Activated naive CD4-positive, alpha-beta T cell treated with anti-CD3 and anti-CD28 coated beads for 36 hours (primary cell): Measurements from ENCODE around the gene REEP3. TPM values are rescaled to one million over a fixed set of nuclear protein-coding genes. Genes with fewer than 3 reads are reported as not detected.

Experiments used
- CTCF ChIA-PET: fragments of 350-600 bp; sonication (Branson Sonifier 250); formaldehyde crosslinking; loops from one replicate; lab custom pipeline; 2021; ENCODE audit warnings: antibody characterized with exemption; lab: Charles Lee
- DNase-seq: peaks from one replicate; pipeline ENCODE4 v3.0.0-alpha.2; 2020
- H3K27ac Mint-ChIP-seq: one replicate; pipeline ENCODE4 v1.8.0; 2021; ENCODE audit warnings: mild to moderate bottlenecking, mixed read lengths
- H3K27me3 Mint-ChIP-seq: one replicate; pipeline ENCODE4 v1.8.0; 2021; ENCODE audit warnings: low read depth, mixed read lengths
- H3K36me3 Mint-ChIP-seq: one replicate; pipeline ENCODE4 v1.8.0; 2021; ENCODE audit warnings: low read depth, mixed read lengths
- H3K4me1 Mint-ChIP-seq: one replicate; pipeline ENCODE4 v1.8.0; 2021; ENCODE audit warnings: low read depth, mixed read lengths
- H3K4me3 Mint-ChIP-seq: one replicate; pipeline ENCODE4 v1.8.0; 2021; ENCODE audit warnings: mild to moderate bottlenecking, moderate library complexity, mixed read lengths
- H3K9me3 Mint-ChIP-seq: one replicate; pipeline ENCODE4 v1.8.0; 2021; ENCODE audit warnings: mixed read lengths
- intact Hi-C: fragments of 100-400 bp; cut with micrococcal nuclease; formaldehyde crosslinking; loops from one replicate; pipeline ENCODE4 v1.15.1; 2023
- total RNA-seq, 2 experiments: library from RNA; stranded (reverse); gene quantifications; one replicate each; pipeline ENCODE4 v1.2.3, GENCODE V29; 2021

REEP3 gene
- total RNA-seq, 2 experiments from 2014 or later: 11.2 to 11.9 TPM

DNA sequence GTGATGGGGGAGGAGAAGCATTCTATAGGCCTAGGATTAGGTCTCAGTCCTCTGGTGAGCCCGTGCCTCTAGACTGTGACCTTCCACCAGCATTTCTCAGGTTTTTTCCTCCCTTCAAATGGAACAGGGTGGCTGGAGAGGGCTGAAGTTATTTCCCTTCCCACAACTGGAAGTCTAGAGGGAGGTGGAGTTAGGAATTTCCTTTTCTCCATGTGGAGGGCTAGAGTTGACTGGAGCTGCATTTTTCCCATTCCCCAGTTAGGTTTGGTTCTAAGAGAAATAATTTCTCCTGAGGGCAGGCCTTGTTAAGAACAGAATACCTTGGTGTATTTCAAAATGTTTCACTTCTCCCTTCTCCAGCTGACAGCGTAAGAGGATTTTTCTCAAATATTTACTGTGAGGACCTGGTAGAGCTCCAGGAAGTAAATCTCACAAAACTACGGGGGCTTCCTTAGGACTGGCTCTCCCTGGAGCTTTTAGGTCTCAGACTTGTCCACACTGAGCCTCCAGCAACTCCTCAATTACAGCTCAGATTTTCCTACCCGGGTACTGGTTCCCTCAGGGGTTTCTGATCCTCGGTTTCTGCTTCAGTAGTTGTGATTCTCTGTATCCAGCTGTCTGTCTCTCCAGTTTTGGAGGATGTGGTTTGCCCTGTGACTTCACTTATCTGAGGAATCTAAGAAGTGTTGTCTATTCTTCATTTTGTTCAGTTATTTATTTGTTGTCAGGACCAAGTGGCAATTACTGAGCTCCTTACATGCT, 6.0 kb upstream of the REEP3 start:
- CTCF ChIA-PET: interaction anchor here (0.7 to 1.3 kb wide), 5 partner anchors 12 to 263 kb away, joined by 3 to 5 read pairs (median 3); no protein-coding TSS in a partner anchor

GRCh38 chr10:63516207-63516606, 5.0 kb upstream of the REEP3 start:
- Mint-ChIP-seq H3K36me3 (peaks cover 10% of the 10 kb centered on the region), H3K9me3 (peaks cover 9% of the 10 kb centered on the region), H3K4me3 (no peak overlapping the region), H3K27ac (no peak overlapping the region), H3K4me1 (peaks cover 67% of the 10 kb centered on the region), H3K27me3 (no peaks in the 10 kb centered on the region)
- CTCF ChIA-PET: interaction anchor here (0.7 to 1.3 kb wide), 2 partner anchors 13 to 264 kb away, joined by 3 read pairs; no protein-coding TSS in a partner anchor
- no peak for DNase-seq
- intact Hi-C loops: no loop called here

More for the DNA sequence above, 6.0 kb upstream of the REEP3 start:
- Mint-ChIP-seq H3K36me3 (peaks cover 11% of the 10 kb centered on the region), H3K27me3 (no peaks in the 10 kb centered on the region), H3K27ac (no peak overlapping the region), H3K4me3 (no peak overlapping the region), H3K9me3 (peaks cover 9% of the 10 kb centered on the region), H3K4me1 (peaks cover 67% of the 10 kb centered on the region)
- intact Hi-C loops: no loop called here
- DNase-seq: peak; percentile 23

DNA sequence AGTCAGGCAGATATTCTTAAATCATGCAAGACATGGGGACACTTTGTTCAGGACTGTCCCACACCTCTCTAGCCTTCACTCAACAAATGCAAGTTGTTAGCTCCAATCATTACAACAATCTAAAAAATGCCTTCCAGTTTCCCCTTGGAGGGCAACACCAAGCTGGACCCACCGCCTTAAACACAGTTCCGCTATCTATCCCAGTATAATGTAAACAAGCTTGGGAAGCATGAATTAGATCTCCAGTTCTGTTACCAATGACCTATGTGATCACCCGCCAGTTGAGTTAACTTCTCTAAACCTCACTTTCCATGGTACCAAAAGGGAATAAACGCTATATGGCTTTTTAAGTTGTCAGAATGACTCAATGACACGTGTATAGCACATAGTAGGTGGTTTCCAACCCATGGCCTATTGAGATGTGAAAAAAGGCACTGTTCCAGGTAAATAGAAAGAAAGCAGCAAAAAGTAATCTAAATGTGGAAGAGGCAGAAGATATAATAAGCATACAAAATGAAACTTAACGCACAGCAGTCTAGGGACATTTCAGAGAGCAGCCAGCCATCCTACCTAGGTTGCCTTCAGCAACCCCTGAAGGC, 2.4 kb upstream of the REEP3 start:
- peaks cover 72% of the 10 kb centered on the region for H3K4me1 Mint-ChIP-seq
- H3K27me3 Mint-ChIP-seq: no peaks in the 10 kb centered on the region
- CTCF ChIA-PET: interaction anchor here (0.6 to 1.8 kb wide), 2 partner anchors 110 to 347 kb away, joined by 3 to 4 read pairs; no protein-coding TSS in a partner anchor
- no peak overlapping the region for H3K4me3 Mint-ChIP-seq
- H3K27ac Mint-ChIP-seq: no peak overlapping the region
- peaks cover 4% of the 10 kb centered on the region for H3K9me3 Mint-ChIP-seq
- no peak for DNase-seq
- peaks cover 5% of the 10 kb centered on the region for H3K36me3 Mint-ChIP-seq
- intact Hi-C loops: no loop called here

DNA sequence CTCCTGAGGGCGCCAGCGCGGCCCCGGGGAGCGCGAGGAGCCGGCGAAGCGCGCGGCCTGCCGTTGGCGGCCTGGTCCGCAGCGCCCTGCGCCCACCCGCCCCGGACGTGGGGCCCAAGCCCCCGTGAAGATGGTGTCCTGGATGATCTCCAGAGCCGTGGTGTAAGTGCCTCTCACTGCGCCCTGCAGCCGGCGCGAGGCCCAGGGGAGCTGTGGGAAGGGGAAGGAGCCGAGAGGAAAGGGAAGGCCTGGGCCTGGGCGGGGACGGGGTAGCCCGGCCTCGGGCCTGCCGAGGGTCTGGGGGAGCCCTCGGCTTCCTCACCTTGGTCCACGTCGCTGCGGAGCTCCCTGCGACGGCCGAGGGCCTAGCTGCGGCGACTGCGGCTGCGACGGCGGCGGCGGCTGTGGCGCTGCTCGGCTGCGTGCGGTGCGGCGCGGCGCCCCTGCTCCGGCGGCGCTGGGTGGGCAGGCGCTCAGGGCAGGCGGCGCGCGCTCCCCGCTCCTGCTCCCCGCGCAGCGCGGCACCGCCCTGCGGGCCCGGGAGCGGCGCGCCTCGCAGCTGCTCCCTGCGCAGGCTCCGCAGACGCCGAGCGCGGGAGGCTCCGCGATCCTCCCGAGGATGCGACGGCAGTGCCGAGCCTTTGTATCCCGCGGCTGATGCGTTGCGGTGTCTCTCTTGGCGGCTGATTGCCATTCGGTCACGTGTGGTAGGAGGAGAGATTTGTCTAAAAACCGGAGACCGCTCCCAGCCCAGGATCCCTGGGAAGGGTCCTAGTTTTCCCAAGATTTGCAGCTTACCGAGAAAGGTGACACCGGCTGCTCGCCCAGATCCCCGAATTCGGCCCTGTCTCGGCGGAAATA, 445 bp downstream of the REEP3 start:
- intact Hi-C loops: loop anchor here (1.0 to 10.0 kb wide), 11 partner anchors 15 to 704 kb away; partner anchors contain the start of genes EGR2 and NRBF2
- H3K4me1 Mint-ChIP-seq: peaks cover 66% of the 10 kb centered on the region
- H3K27ac Mint-ChIP-seq: peak overlapping the region; percentile 86
- no peaks in the 10 kb centered on the region for H3K9me3 Mint-ChIP-seq
- CTCF ChIA-PET: interaction anchor here (0.8 to 2.2 kb wide), 5 partner anchors 18 to 305 kb away, joined by 3 to 10 read pairs (median 5); no protein-coding TSS in a partner anchor
- peak overlapping the region; percentile 84 for H3K4me3 Mint-ChIP-seq
- H3K36me3 Mint-ChIP-seq: peaks cover 7% of the 10 kb centered on the region
- no peaks in the 10 kb centered on the region for H3K27me3 Mint-ChIP-seq
- peak; percentile 59 for DNase-seq

DNA sequence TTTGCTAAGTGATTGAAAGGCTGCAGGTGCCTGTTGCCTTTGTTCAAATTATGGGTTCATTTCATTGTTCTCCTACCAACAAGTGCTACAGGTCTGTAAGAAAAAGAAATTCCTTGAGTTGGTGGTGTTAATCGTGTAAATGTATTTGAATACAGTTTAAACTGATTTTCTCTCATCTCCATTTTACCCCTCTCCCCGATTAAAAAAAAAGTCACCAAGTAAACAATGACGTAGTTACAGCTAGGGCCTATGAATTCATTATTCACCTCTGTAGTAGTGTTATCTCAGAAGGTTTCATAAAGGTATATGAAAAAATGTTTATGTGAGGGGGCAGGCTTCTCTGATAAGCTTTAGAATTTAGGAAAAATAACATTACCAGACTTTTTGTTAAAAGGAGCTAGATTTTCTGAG, 1.1 kb downstream of the REEP3 start:
- peak overlapping the region; percentile 86 for H3K27ac Mint-ChIP-seq
- peak overlapping the region; percentile 84 for H3K4me3 Mint-ChIP-seq
- H3K36me3 Mint-ChIP-seq: peaks cover 7% of the 10 kb centered on the region
- peaks cover 63% of the 10 kb centered on the region for H3K4me1 Mint-ChIP-seq
- no peaks in the 10 kb centered on the region for H3K27me3 Mint-ChIP-seq
- CTCF ChIA-PET: interaction anchor here (0.8 to 2.2 kb wide), 5 partner anchors 18 to 306 kb away, joined by 3 to 10 read pairs (median 5); no protein-coding TSS in a partner anchor
- DNase-seq: no peak
- no peaks in the 10 kb centered on the region for H3K9me3 Mint-ChIP-seq
- intact Hi-C loops: loop anchor here (1.0 to 10.0 kb wide), 9 partner anchors 15 to 705 kb away; partner anchors contain the start of gene EGR2

DNA sequence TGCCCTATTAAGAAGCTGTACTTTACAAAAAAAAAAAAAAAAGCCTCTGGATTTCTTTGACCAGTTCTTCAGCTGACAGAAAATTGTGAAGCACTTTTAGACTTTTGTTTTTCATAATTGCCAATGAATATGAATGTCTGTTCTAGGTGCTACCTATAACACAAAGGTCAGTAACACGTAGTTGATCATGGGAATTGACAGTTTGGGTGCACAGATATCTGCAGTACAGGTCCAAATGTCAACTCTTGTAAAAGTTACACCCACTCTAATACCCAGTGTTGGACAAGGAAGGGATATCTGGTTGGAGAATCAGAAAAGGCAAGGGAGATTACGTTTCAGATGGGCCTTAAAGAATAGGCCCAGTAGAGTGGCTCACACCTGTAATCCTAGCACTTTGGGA, 1.8 kb downstream of the REEP3 start:
- no peak overlapping the region for H3K4me3 Mint-ChIP-seq
- CTCF ChIA-PET: interaction anchor here (0.7 to 2.2 kb wide), 5 partner anchors 17 to 306 kb away, joined by 3 to 10 read pairs (median 5); no protein-coding TSS in a partner anchor
- intact Hi-C loops: loop anchor here (1.0 to 10.0 kb wide), 9 partner anchors 14 to 706 kb away; partner anchors contain the start of gene EGR2
- no peak overlapping the region for H3K27ac Mint-ChIP-seq
- no peaks in the 10 kb centered on the region for H3K27me3 Mint-ChIP-seq
- no peak for DNase-seq
- H3K9me3 Mint-ChIP-seq: no peaks in the 10 kb centered on the region
- peaks cover 62% of the 10 kb centered on the region for H3K4me1 Mint-ChIP-seq
- H3K36me3 Mint-ChIP-seq: peaks cover 7% of the 10 kb centered on the region

DNA sequence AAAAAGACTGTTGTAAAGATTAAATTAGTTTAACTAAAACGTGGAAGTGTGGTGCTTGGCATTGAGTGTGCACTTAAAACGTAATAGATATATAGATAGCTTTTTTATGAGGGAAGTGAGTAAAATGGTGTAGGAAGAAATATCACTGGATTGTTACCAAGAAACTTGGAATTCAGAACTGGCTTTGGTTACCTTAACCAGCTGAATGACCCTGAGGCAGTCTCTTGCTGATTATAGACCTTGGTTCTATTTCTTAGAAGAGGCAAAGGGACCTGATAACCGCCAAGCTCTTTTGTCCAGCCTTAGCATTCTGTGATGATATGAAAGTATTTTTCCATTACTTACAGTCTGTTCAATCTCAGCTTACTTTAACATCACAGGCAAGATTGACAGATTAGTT, 3.8 kb downstream of the REEP3 start:
- CTCF ChIA-PET: interaction anchor here (0.6 to 0.9 kb wide), 3 partner anchors 22 to 358 kb away, joined by 3 to 4 read pairs (median 3); no protein-coding TSS in a partner anchor
- Mint-ChIP-seq H3K27ac (no peak overlapping the region), H3K27me3 (no peaks in the 10 kb centered on the region), H3K9me3 (no peaks in the 10 kb centered on the region), H3K4me3 (no peak overlapping the region), H3K36me3 (peaks cover 11% of the 10 kb centered on the region), H3K4me1 (peaks cover 50% of the 10 kb centered on the region)
- DNase-seq: no peak
- intact Hi-C loops: loop anchor here (10.0 kb wide), 1 partner anchor 530 kb away; no protein-coding TSS in a partner anchor

DNA sequence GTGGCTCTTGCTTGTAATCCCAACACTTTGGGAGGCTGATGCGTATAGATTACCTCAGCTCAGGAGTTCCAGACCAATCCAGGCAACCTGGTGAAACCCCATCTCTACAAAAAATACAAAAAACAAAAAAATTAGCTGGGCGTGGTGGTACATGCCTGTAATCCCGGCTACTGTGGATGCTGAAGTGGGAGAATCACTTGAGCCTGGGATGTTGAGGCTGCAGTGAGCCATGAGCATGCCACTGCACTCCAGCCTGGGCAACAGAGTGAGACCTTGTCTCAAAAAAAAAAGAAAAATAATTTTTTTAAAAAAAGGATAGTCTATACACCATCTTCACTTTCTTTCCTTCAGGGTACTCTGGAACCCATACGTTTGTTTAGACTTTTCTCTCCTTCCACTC, 6.2 kb downstream of the REEP3 start:
- Mint-ChIP-seq H3K4me1 (peaks cover 43% of the 10 kb centered on the region), H3K36me3 (peaks cover 11% of the 10 kb centered on the region), H3K27me3 (no peaks in the 10 kb centered on the region), H3K9me3 (no peaks in the 10 kb centered on the region), H3K27ac (no peak overlapping the region), H3K4me3 (no peak overlapping the region)
- intact Hi-C loops: loop anchor here (10.0 kb wide), 1 partner anchor 533 kb away; no protein-coding TSS in a partner anchor
- CTCF ChIA-PET: no interaction called here
- DNase-seq: no peak

GRCh38 chr10:63528084-63528744, 7.0 kb downstream of the REEP3 start:
- H3K27ac Mint-ChIP-seq: no peak overlapping the region

DNA sequence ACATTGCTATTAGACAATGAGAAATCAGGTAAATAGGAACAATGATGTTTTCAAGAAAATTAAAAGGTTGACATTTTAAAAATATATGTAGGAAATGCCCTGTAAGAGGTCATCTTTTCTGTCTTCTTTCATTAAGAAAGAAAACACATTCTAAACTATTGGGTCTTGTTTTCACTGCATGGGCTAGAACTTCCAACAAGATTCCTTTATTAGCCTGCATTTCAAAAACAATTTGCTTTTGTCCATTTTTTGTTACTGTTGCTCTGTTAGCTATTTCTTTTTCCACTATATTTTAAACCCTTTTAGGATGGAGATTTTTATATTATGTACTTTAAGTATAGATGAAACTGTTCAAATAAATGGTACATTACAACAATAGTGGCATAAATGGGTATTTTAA, 9.2 kb downstream of the REEP3 start:
- H3K27me3 Mint-ChIP-seq: no peaks in the 10 kb centered on the region
- peaks cover 4% of the 10 kb centered on the region for H3K36me3 Mint-ChIP-seq
- intact Hi-C loops: no loop called here
- H3K4me1 Mint-ChIP-seq: peaks cover 32% of the 10 kb centered on the region
- CTCF ChIA-PET: no interaction called here
- no peaks in the 10 kb centered on the region for H3K9me3 Mint-ChIP-seq
- no peak for DNase-seq
- no peak overlapping the region for H3K27ac Mint-ChIP-seq
- no peak overlapping the region for H3K4me3 Mint-ChIP-seq

More at GRCh38 chr10:63528084-63528744, 7.0 kb downstream of the REEP3 start:
- peaks cover 37% of the 10 kb centered on the region for H3K4me1 Mint-ChIP-seq
- CTCF ChIA-PET: no interaction called here
- intact Hi-C loops: loop anchor here (10.0 kb wide), 1 partner anchor 533 kb away; no protein-coding TSS in a partner anchor
- no peak for DNase-seq
- no peaks in the 10 kb centered on the region for H3K9me3 Mint-ChIP-seq
- H3K27me3 Mint-ChIP-seq: no peaks in the 10 kb centered on the region
- H3K36me3 Mint-ChIP-seq: peaks cover 11% of the 10 kb centered on the region
- H3K4me3 Mint-ChIP-seq: no peak overlapping the region

DNA sequence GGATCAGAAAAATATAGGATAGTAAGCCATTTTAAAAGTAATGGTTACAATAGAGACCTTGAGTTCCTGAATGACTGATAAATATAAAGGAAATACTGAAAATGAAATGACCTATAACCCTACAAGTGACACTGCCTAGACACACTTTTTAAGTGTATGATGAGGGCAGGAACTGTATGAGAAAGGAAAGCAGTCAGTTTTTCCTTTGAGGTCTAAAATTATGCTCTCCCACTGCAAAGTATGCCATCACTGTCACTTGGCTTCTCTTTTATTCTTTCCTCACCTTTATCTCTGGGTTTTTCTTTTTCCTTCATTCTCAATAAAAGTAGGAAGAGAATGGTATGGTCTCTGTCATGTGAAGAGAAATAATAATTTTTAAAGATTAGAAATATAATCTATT, 13.5 kb downstream of the REEP3 start:
- CTCF ChIA-PET: interaction anchor here (0.9 kb wide), 1 partner anchor 94 kb away, joined by 4 read pairs; no protein-coding TSS in a partner anchor
- no peaks in the 10 kb centered on the region for H3K36me3 Mint-ChIP-seq
- H3K9me3 Mint-ChIP-seq: no peaks in the 10 kb centered on the region
- no peak overlapping the region for H3K27ac Mint-ChIP-seq
- peaks cover 14% of the 10 kb centered on the region for H3K4me1 Mint-ChIP-seq
- no peaks in the 10 kb centered on the region for H3K27me3 Mint-ChIP-seq
- intact Hi-C loops: no loop called here
- DNase-seq: no peak
- H3K4me3 Mint-ChIP-seq: no peak overlapping the region
